ENCODE data around the gene WDCP. TPM values are rescaled to one million over a fixed set of nuclear protein-coding genes. Genes with fewer than 3 reads are reported as not detected.

The WDCP gene
- total RNA-seq, 6 donors from 2014 or later: 1.0 to 10.6 (median 4.6) TPM

DNA sequence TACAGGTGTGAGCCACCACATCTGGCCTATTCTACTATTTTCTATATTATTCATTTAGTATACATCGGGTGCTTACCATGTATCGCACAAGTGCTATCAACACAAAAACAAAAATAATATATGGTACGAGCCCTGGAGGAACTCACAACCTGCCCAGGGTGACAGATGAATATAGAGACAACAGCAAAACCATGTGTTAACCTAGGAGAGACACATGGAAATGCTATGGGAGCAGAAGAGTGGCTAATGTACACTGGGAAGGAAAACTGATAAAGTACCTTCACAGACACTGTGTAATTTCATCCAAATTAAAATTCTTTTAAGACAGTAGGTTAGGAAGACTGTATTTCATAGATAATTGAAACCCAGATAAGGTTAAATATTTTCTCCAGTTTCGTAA lies 25.1 kb upstream of the WDCP start:
- TF ChIP-seq POLR2A (IDR thresholded peaks at IDR 0.05): no peak
- TF ChIP-seq POLR2AphosphoS5 (IDR thresholded peaks at IDR 0.05): no peak
- TF ChIP-seq, protein P1, sequence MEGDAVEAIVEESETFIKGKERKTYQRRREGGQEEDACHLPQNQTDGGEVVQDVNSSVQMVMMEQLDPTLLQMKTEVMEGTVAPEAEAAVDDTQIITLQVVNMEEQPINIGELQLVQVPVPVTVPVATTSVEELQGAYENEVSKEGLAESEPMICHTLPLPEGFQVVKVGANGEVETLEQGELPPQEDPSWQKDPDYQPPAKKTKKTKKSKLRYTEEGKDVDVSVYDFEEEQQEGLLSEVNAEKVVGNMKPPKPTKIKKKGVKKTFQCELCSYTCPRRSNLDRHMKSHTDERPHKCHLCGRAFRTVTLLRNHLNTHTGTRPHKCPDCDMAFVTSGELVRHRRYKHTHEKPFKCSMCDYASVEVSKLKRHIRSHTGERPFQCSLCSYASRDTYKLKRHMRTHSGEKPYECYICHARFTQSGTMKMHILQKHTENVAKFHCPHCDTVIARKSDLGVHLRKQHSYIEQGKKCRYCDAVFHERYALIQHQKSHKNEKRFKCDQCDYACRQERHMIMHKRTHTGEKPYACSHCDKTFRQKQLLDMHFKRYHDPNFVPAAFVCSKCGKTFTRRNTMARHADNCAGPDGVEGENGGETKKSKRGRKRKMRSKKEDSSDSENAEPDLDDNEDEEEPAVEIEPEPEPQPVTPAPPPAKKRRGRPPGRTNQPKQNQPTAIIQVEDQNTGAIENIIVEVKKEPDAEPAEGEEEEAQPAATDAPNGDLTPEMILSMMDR (IDR thresholded peaks at IDR 0.05): no peak
- TF ChIP-seq EP300 (IDR thresholded peaks at IDR 0.05): no peak
- Histone ChIP-seq H3K27me3 (no peaks in the 10 kb centered on the region), H3K27ac (no peak overlapping the region), H3K4me1 (peaks cover 10 to 25% (median 11%) of the 10 kb centered on the region in 4 donors), H3K9me3 (no peaks in the 10 kb centered on the region), H3K4me3 (no peak overlapping the region), H3K36me3 (peaks cover 15 to 63% (median 30%) of the 10 kb centered on the region in 4 donors)
- no peak for ATAC-seq (ENCODE audit: low FRiP score in 2 of 2)
- 87 to 95% methylated on average over 4 of the region's 4 CpGs for WGBS, 2 donors
- DNase-seq: no peak

DNA sequence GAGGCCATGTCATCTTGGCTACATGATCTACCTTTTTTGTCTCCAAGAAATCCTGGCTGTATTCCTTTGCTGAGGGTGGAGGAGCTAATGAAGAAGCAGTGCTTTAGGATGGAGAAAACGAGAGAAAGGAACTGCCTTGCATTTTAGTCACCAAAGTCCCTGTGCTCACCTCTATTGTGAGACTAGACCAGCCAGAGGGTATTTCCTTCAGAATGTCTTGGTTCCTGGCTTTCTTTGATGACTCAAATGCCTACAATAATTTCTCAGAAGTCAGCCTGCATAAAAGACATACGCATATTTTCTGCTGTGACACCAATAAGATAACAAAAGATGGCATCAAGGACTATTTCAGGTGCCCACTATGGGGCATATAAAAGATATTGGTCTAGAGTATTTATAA lies 18.1 kb upstream of the WDCP start:
- ATAC-seq (ENCODE audit: low FRiP score in 2 of 2): no peak
- 78 to 84% methylated on average over 2 of the region's 2 CpGs for WGBS, 2 donors
- Histone ChIP-seq H3K27ac (no peak overlapping the region), H3K4me1 (no peaks in the 10 kb centered on the region), H3K4me3 (no peak overlapping the region), H3K9me3 (no peaks in the 10 kb centered on the region), H3K27me3 (no peaks in the 10 kb centered on the region), H3K36me3 (peaks cover 13 to 64% (median 23%) of the 10 kb centered on the region in 4 donors)
- no peak for DNase-seq
- TF ChIP-seq, protein P1 (IDR thresholded peaks at IDR 0.05): no peak
- TF ChIP-seq POLR2AphosphoS5 (IDR thresholded peaks at IDR 0.05) (no peak), EP300 (IDR thresholded peaks at IDR 0.05) (no peak), POLR2A (IDR thresholded peaks at IDR 0.05) (no peak)

- H3K4me1 ChIP-seq: no peaks in the 10 kb centered on the region
Observed at GRCh38 chr2:24058564-24059271, 11.5 kb upstream of the WDCP start.

GRCh38 chr2:24055750-24056149 lies 8.6 kb upstream of the WDCP start:
- Histone ChIP-seq H3K27me3 (no peaks in the 10 kb centered on the region), H3K4me3 (no peak overlapping the region), H3K27ac (no peak overlapping the region), H3K4me1 (peaks cover 0 to under 1% (median 0%) of the 10 kb centered on the region in 4 donors), H3K9me3 (no peaks in the 10 kb centered on the region), H3K36me3 (peaks cover 0 to 2% (median 0%) of the 10 kb centered on the region in 4 donors)
- no peak for DNase-seq
- no peak for TF ChIP-seq POLR2AphosphoS5 (IDR thresholded peaks at IDR 0.05)
- TF ChIP-seq, protein P1 (IDR thresholded peaks at IDR 0.05): no peak
- no peak for TF ChIP-seq EP300 (IDR thresholded peaks at IDR 0.05)
- TF ChIP-seq POLR2A (IDR thresholded peaks at IDR 0.05): no peak
- 90 to 92% methylated on average over 6 of the region's 6 CpGs for WGBS, 2 donors
- no peak for ATAC-seq (ENCODE audit: low FRiP score in 2 of 2)

More at GRCh38 chr2:24058564-24059271, 11.5 kb upstream of the WDCP start:
- H3K9me3 ChIP-seq: no peaks in the 10 kb centered on the region
- no peaks in the 10 kb centered on the region for H3K27me3 ChIP-seq
- DNase-seq: no peak
- peaks cover 0 to 13% (median 2%) of the 10 kb centered on the region in 4 donors for H3K36me3 ChIP-seq
- TF ChIP-seq POLR2A (IDR thresholded peaks at IDR 0.05): no peak
- WGBS, 2 donors: 83 to 89% methylated on average over 2 to 4 of the region's 4 CpGs
- ATAC-seq (ENCODE audit: low FRiP score in 2 of 2): no peak
- no peak overlapping the region for H3K27ac ChIP-seq
- H3K4me3 ChIP-seq: no peak overlapping the region

GRCh38 chr2:24054366-24055010 lies 7.3 kb upstream of the WDCP start:
- no peak for TF ChIP-seq POLR2A (IDR thresholded peaks at IDR 0.05)
- TF ChIP-seq, protein P1 (IDR thresholded peaks at IDR 0.05): no peak
- no peak for TF ChIP-seq POLR2AphosphoS5 (IDR thresholded peaks at IDR 0.05)
- no peak for TF ChIP-seq EP300 (IDR thresholded peaks at IDR 0.05)
- Histone ChIP-seq H3K4me3 (no peak overlapping the region), H3K27ac (no peak overlapping the region), H3K9me3 (no peaks in the 10 kb centered on the region), H3K36me3 (peaks cover 0 to 2% (median 0%) of the 10 kb centered on the region in 4 donors), H3K4me1 (peaks cover 0 to 13% (median 0%) of the 10 kb centered on the region in 4 donors), H3K27me3 (no peaks in the 10 kb centered on the region)
- ATAC-seq (ENCODE audit: low FRiP score in 2 of 2) (no peak), DNase-seq (no peak)
- WGBS, 2 donors: 80 to 90% methylated on average over 6 to 8 of the region's 8 CpGs

Measured in upper lobe of left lung (tissue), 6 donors.